ENCODE results near the gene CADM1.

The CADM1 gene

DNA sequence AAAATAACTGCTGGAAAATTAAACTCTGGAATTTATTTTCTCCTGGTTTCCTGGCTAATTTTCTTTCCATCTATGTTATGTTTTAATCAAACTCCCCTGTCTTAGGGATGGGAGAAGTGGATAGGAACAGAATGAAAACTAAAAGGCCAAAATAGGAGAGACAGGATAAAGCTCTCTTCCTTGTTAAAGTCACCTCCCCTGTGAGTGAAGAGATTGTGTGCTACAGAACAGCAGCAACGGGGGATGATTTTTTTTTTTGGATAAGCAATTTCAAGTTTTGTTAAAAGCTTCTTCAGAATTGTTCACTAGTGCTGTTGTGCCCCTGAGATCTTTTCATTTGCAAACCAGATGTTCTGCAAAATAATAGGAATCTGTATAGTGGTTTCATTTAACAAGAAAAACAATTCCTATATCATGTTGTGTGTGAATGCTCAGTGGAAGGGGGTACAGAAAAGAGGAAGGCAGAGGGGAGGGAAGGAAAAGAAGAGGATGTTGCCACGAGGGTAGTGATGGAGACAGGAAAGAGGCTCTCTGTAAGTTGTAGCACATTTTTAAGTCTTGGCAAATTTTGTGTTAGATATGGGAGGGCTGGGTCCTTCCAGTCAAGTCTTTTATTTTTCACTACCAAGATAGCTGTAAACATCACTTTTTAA is 301.2 kb downstream of the CADM1 start:
- Histone ChIP-seq H3K36me3 (replicated peaks; ENCODE audit: insufficient read depth, low read length) (0 out of 2 replicates have a peak, but pooled peaks cover 3% of the 10 kb centered on the region), H3K9me3 (replicated peaks; ENCODE audit: insufficient read depth, low read length) (no peaks in the 10 kb centered on the region), H3K4me1 (ENCODE audit: low read length) (0 out of 2 replicates have a peak, but pooled peaks cover 3% of the 10 kb centered on the region), H3K9ac (ENCODE audit: low read length) (no peak overlapping the region), H2AFZ (ENCODE audit: low read length) (no peak overlapping the region), H3K27me3 (replicated peaks; ENCODE audit: insufficient read depth, low read length) (no peaks in the 10 kb centered on the region), H4K20me1 (ENCODE audit: insufficient read depth, low read length) (no peaks in the 10 kb centered on the region), H3K9me2 (replicated peaks; ENCODE audit: insufficient read depth, low read length) (no peaks in the 10 kb centered on the region), H3K27ac (ENCODE audit: low read length) (no peak overlapping the region), H3K79me2 (ENCODE audit: low read length) (no peaks in the 10 kb centered on the region), H3K4me3 (ENCODE audit: low read length) (no peak overlapping the region), H3K4me2 (ENCODE audit: low read depth, low read length) (no peak overlapping the region), H3F3A (ENCODE audit: insufficient read depth, low read length) (no peaks in the 10 kb centered on the region)
- DNase-seq = no peak
- TF ChIP-seq, protein P1, sequence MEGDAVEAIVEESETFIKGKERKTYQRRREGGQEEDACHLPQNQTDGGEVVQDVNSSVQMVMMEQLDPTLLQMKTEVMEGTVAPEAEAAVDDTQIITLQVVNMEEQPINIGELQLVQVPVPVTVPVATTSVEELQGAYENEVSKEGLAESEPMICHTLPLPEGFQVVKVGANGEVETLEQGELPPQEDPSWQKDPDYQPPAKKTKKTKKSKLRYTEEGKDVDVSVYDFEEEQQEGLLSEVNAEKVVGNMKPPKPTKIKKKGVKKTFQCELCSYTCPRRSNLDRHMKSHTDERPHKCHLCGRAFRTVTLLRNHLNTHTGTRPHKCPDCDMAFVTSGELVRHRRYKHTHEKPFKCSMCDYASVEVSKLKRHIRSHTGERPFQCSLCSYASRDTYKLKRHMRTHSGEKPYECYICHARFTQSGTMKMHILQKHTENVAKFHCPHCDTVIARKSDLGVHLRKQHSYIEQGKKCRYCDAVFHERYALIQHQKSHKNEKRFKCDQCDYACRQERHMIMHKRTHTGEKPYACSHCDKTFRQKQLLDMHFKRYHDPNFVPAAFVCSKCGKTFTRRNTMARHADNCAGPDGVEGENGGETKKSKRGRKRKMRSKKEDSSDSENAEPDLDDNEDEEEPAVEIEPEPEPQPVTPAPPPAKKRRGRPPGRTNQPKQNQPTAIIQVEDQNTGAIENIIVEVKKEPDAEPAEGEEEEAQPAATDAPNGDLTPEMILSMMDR (IDR thresholded peaks at IDR 0.05; ENCODE audit: low read length) = no peak
- TF ChIP-seq EZH2phosphoT487 (IDR thresholded peaks at IDR 0.05; ENCODE audit: low read length) (no peak), EZH2 (optimal IDR thresholded peaks at IDR 0.05; ENCODE audit: low read depth, low read length) (no peak)

GRCh38 chr11:115202074-115202473 is 302.1 kb downstream of the CADM1 start:
- DNase-seq = no peak
- no peak overlapping the region for H3K27ac ChIP-seq (ENCODE audit: low read length)
- no peaks in the 10 kb centered on the region for H3F3A ChIP-seq (ENCODE audit: insufficient read depth, low read length)
- H2AFZ ChIP-seq (ENCODE audit: low read length) = no peak overlapping the region
- H3K27me3 ChIP-seq (replicated peaks; ENCODE audit: insufficient read depth, low read length) = no peaks in the 10 kb centered on the region
- no peaks in the 10 kb centered on the region for H4K20me1 ChIP-seq (ENCODE audit: insufficient read depth, low read length)
- no peak overlapping the region for H3K4me2 ChIP-seq (ENCODE audit: low read depth, low read length)
- H3K9ac ChIP-seq (ENCODE audit: low read length) = no peak overlapping the region
- H3K36me3 ChIP-seq (replicated peaks; ENCODE audit: insufficient read depth, low read length) = 0 out of 2 replicates have a peak, but pooled peaks cover 2% of the 10 kb centered on the region
- H3K4me3 ChIP-seq (ENCODE audit: low read length) = no peak overlapping the region
- H3K9me3 ChIP-seq (replicated peaks; ENCODE audit: insufficient read depth, low read length) = no peaks in the 10 kb centered on the region
- no peaks in the 10 kb centered on the region for H3K79me2 ChIP-seq (ENCODE audit: low read length)
- no peak for TF ChIP-seq EZH2phosphoT487 (IDR thresholded peaks at IDR 0.05; ENCODE audit: low read length)
- TF ChIP-seq, protein P1 (IDR thresholded peaks at IDR 0.05; ENCODE audit: low read length) = no peak
- no peak for TF ChIP-seq EZH2 (optimal IDR thresholded peaks at IDR 0.05; ENCODE audit: low read depth, low read length)
- H3K4me1 ChIP-seq (ENCODE audit: low read length) = 0 out of 2 replicates have a peak, but pooled peaks cover 2% of the 10 kb centered on the region
- H3K9me2 ChIP-seq (replicated peaks; ENCODE audit: insufficient read depth, low read length) = no peaks in the 10 kb centered on the region

DNA sequence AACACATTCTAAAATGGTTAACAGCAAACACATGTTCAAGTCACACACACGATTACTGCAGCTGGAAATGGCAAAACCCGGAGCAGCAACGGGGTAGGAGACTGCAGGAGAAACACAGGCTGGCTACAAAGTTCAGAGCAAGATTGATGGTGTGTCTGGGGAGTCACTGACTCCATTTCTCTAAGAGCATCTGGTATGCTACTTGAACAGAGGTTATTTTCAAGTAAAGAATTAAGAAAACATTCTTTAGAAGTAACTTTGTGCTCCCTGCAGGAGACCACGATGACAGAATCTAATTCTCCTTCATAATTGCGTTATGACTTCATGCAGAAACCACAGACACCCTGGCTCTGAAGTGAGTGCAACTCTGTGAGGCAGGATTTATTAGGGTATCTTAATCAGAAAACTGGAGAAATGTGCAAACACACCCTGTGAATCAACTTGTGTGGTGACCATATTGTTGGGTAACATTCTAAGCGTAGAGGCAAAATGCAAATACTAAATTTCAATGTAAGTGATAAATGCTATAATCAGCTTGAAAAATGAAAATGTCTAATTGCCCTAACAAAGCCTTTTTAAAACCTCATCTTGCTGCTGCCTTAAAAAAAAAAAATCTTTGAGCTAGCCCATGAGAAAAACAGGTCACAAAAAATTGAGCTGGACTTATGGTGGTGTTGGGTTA is 303.0 kb downstream of the CADM1 start:
- no peaks in the 10 kb centered on the region for H3K4me1 ChIP-seq (ENCODE audit: low read length)
- H3K79me2 ChIP-seq (ENCODE audit: low read length) = no peaks in the 10 kb centered on the region
- H3K27ac ChIP-seq (ENCODE audit: low read length) = no peak overlapping the region
- no peak overlapping the region for H3K4me3 ChIP-seq (ENCODE audit: low read length)
- H3K4me2 ChIP-seq (ENCODE audit: low read depth, low read length) = no peak overlapping the region
- H3F3A ChIP-seq (ENCODE audit: insufficient read depth, low read length) = no peaks in the 10 kb centered on the region
- H3K9me2 ChIP-seq (replicated peaks; ENCODE audit: insufficient read depth, low read length) = no peaks in the 10 kb centered on the region
- H3K9me3 ChIP-seq (replicated peaks; ENCODE audit: insufficient read depth, low read length) = no peaks in the 10 kb centered on the region
- no peak overlapping the region for H3K9ac ChIP-seq (ENCODE audit: low read length)
- H3K27me3 ChIP-seq (replicated peaks; ENCODE audit: insufficient read depth, low read length) = no peaks in the 10 kb centered on the region
- DNase-seq = no peak
- TF ChIP-seq, protein P1 (IDR thresholded peaks at IDR 0.05; ENCODE audit: low read length) = no peak
- H3K36me3 ChIP-seq (replicated peaks; ENCODE audit: insufficient read depth, low read length) = no peaks in the 10 kb centered on the region
- H2AFZ ChIP-seq (ENCODE audit: low read length) = no peak overlapping the region
- H4K20me1 ChIP-seq (ENCODE audit: insufficient read depth, low read length) = no peaks in the 10 kb centered on the region
